ENCODE results near the gene C2orf81. TPM values are rescaled to one million over a fixed set of nuclear protein-coding genes. Genes with fewer than 3 reads are reported as not detected.

C2orf81 gene
- total and polyA plus RNA-seq, 10 of the 15 experiments (the other 5 are each of a cell fraction or from before 2014, with no cell fraction given): 0.10 to 9.8 (median 2.7) TPM

DNA sequence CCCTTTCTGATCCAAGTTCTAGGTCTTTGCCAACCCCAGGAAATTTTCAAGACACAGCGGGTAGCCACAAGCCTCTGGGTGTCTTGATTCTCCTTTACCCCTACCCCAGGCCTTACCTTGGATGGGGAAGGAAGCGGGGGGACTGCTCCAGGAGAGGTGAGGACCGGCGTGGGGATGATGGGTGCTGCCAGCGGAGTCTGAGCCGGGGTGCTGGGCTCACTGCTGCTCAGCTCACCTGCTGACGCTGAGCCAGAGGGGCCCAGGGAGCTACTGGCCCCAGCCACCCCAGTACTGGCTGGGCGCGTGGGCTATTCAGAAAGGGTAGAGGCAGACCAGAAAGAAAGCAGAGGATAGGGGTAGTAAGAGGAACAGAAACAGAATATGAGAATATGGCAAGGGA, 50.0 kb downstream of the C2orf81 start:
- ChIA-PET SMC1A (ENCODE audit: uncharacterized antibody, unreplicated experiment) (no interaction called here), RAD21 (ENCODE audit: unreplicated experiment) (no interaction called here), POLR2A (no interaction called here), CTCF (no interaction called here)
- BruUV-seq (replicated peaks): no TSS peak
- Histone ChIP-seq H3K4me3 (no peak overlapping the region), H3K9me3 (replicated peaks; ENCODE audit: control insufficient read depth, insufficient read depth, low read length) (no peaks in the 10 kb centered on the region), H2AFZ (ENCODE audit: control insufficient read depth, low read depth, low read length) (no peak overlapping the region), H3K79me2 (ENCODE audit: control insufficient read depth, insufficient read depth, low read length) (no peaks in the 10 kb centered on the region), H3K4me1 (ENCODE audit: control insufficient read depth, insufficient read depth, low read length) (no peaks in the 10 kb centered on the region), H4K20me1 (ENCODE audit: control insufficient read depth, insufficient read depth) (no peaks in the 10 kb centered on the region), H3K9ac (ENCODE audit: control insufficient read depth, insufficient read depth, low read length) (no peak overlapping the region), H3K27ac (ENCODE audit: control insufficient read depth, insufficient read depth) (no peak overlapping the region), H3K4me2 (ENCODE audit: control insufficient read depth, insufficient read depth) (no peak overlapping the region), H3K36me3 (ENCODE audit: control insufficient read depth in 2 of 2, insufficient read depth in 2 of 2, low read length in 1 of 2) (peaks cover 17 to 30% of the 10 kb centered on the region in 2 experiments; a peak in 3 of 4 replicates), H3K27me3 (replicated peaks in 1 of 2; ENCODE audit: control insufficient read depth in 2 of 2, insufficient read depth in 2 of 2, low read length in 1 of 2) (no peaks in the 10 kb centered on the region)
- intact Hi-C loops (cut with micrococcal nuclease; ENCODE audit: unreplicated experiment): no loop called here
- WGBS (ENCODE audit: insufficient coverage, insufficient replicate concordance, low lambda C conversion rate, missing lambda C conversion rate): 100% methylated on average over 9 of the region's 9 CpGs
- DNase-seq (ENCODE audit: low read depth, low spot score) (no peak), ATAC-seq (no peak), FAIRE-seq (no peak)
- in situ Hi-C loops (cut with MboI): no loop called here
- TF ChIP-seq TBL1XR1 (IDR thresholded peaks at IDR 0.05; ENCODE audit: low read depth, low read length) (no peak), MEF2A (IDR thresholded peaks at IDR 0.05; ENCODE audit: insufficient read depth, low read depth, low read length) (no peak), ZNF217 (IDR thresholded peaks at IDR 0.05) (no peak), ESRRA (IDR thresholded peaks at IDR 0.05; ENCODE audit: low read length) (no peak), IRF4 (IDR thresholded peaks at IDR 0.05; ENCODE audit: low read depth, low read length) (no peak), RB1 (IDR thresholded peaks at IDR 0.05; ENCODE audit: borderline replicate concordance) (no peak), CREM (IDR thresholded peaks at IDR 0.05; ENCODE audit: low read depth) (no peak), CHD1 (IDR thresholded peaks at IDR 0.05; ENCODE audit: low read depth, low read length) (no peak), ATF7 (IDR thresholded peaks at IDR 0.05; ENCODE audit: low read depth) (no peak), KDM1A (IDR thresholded peaks at IDR 0.05; ENCODE audit: borderline replicate concordance) (no peak)
- TF ChIP-seq, protein P1, sequence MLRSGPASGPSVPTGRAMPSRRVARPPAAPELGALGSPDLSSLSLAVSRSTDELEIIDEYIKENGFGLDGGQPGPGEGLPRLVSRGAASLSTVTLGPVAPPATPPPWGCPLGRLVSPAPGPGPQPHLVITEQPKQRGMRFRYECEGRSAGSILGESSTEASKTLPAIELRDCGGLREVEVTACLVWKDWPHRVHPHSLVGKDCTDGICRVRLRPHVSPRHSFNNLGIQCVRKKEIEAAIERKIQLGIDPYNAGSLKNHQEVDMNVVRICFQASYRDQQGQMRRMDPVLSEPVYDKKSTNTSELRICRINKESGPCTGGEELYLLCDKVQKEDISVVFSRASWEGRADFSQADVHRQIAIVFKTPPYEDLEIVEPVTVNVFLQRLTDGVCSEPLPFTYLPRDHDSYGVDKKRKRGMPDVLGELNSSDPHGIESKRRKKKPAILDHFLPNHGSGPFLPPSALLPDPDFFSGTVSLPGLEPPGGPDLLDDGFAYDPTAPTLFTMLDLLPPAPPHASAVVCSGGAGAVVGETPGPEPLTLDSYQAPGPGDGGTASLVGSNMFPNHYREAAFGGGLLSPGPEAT (IDR thresholded peaks at IDR 0.05; ENCODE audit: low read depth): no peak
- TF ChIP-seq, protein P2, sequence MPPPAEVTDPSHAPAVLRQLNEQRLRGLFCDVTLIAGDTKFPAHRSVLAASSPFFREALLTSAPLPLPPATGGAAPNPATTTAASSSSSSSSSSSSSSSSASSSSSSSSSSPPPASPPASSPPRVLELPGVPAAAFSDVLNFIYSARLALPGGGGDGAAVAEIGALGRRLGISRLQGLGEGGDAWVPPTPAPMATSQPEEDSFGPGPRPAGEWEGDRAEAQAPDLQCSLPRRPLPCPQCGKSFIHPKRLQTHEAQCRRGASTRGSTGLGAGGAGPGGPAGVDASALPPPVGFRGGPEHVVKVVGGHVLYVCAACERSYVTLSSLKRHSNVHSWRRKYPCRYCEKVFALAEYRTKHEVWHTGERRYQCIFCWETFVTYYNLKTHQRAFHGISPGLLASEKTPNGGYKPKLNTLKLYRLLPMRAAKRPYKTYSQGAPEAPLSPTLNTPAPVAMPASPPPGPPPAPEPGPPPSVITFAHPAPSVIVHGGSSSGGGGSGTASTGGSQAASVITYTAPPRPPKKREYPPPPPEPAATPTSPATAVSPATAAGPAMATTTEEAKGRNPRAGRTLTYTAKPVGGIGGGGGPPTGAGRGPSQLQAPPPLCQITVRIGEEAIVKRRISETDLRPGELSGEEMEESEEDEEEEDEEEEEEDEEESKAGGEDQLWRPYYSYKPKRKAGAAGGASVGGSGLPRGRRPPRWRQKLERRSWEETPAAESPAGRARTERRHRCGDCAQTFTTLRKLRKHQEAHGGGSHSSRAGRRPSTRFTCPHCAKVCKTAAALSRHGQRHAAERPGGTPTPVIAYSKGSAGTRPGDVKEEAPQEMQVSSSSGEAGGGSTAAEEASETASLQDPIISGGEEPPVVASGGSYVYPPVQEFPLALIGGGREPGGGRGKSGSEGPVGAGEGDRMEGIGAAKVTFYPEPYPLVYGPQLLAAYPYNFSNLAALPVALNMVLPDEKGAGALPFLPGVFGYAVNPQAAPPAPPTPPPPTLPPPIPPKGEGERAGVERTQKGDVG (CRISPR knock-in tag; IDR thresholded peaks at IDR 0.05): no peak
- TF ChIP-seq, protein P3, sequence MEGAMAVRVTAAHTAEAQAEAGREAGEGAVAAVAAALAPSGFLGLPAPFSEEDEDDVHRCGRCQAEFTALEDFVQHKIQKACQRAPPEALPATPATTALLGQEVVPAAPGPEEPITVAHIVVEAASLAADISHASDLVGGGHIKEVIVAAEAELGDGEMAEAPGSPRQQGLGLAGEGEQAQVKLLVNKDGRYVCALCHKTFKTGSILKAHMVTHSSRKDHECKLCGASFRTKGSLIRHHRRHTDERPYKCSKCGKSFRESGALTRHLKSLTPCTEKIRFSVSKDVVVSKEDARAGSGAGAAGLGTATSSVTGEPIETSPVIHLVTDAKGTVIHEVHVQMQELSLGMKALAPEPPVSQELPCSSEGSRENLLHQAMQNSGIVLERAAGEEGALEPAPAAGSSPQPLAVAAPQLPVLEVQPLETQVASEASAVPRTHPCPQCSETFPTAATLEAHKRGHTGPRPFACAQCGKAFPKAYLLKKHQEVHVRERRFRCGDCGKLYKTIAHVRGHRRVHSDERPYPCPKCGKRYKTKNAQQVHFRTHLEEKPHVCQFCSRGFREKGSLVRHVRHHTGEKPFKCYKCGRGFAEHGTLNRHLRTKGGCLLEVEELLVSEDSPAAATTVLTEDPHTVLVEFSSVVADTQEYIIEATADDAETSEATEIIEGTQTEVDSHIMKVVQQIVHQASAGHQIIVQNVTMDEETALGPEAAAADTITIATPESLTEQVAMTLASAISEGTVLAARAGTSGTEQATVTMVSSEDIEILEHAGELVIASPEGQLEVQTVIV (IDR thresholded peaks at IDR 0.05; ENCODE audit: borderline replicate concordance, partially characterized antibody): no peak
- TF ChIP-seq, protein P4, sequence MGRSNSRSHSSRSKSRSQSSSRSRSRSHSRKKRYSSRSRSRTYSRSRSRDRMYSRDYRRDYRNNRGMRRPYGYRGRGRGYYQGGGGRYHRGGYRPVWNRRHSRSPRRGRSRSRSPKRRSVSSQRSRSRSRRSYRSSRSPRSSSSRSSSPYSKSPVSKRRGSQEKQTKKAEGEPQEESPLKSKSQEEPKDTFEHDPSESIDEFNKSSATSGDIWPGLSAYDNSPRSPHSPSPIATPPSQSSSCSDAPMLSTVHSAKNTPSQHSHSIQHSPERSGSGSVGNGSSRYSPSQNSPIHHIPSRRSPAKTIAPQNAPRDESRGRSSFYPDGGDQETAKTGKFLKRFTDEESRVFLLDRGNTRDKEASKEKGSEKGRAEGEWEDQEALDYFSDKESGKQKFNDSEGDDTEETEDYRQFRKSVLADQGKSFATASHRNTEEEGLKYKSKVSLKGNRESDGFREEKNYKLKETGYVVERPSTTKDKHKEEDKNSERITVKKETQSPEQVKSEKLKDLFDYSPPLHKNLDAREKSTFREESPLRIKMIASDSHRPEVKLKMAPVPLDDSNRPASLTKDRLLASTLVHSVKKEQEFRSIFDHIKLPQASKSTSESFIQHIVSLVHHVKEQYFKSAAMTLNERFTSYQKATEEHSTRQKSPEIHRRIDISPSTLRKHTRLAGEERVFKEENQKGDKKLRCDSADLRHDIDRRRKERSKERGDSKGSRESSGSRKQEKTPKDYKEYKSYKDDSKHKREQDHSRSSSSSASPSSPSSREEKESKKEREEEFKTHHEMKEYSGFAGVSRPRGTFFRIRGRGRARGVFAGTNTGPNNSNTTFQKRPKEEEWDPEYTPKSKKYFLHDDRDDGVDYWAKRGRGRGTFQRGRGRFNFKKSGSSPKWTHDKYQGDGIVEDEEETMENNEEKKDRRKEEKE (IDR thresholded peaks at IDR 0.05): no peak
